CD4-positive, alpha-beta T cell treated with Interleukin-4 for 1 hour (primary cell): Measurements from ENCODE around the gene CDK19.

ENCODE experiments used
- DNase-seq, 2 donors: peaks; one replicate each; pipeline ENCODE4 v3.0.0-alpha.2; 2020 to 2022

The CDK19 gene

GRCh38 chr6:110693994-110694393, 121.3 kb downstream of the CDK19 start:
- no peak for DNase-seq

GRCh38 chr6:110693296-110693695, 122.0 kb downstream of the CDK19 start:
- DNase-seq: no peak

GRCh38 chr6:110690916-110691315, 124.4 kb downstream of the CDK19 start:
- no peak for DNase-seq

- DNase-seq: no peak
Observed at GRCh38 chr6:110690106-110690654, 125.1 kb downstream of the CDK19 start.

GRCh38 chr6:110689275-110689935, 125.9 kb downstream of the CDK19 start:
- peak in 1 of 2 donors; percentile 16 for DNase-seq

- no peak for DNase-seq
Observed at GRCh38 chr6:110688661-110689268, 126.5 kb downstream of the CDK19 start.

- peak in 1 of 2 donors; percentile 32 for DNase-seq
Observed at GRCh38 chr6:110687326-110687725, 127.9 kb downstream of the CDK19 start.

- no peak for DNase-seq
Observed at GRCh38 chr6:110683241-110683640, 132.0 kb downstream of the CDK19 start.

GRCh38 chr6:110682460-110682853, 132.8 kb downstream of the CDK19 start:
- peak; percentile 76 to 86 for DNase-seq

GRCh38 chr6:110681543-110682459, 133.5 kb downstream of the CDK19 start:
- no peak for DNase-seq

- no peak for DNase-seq
Observed at GRCh38 chr6:110676396-110676795, 138.9 kb downstream of the CDK19 start.

- no peak for DNase-seq
Observed at GRCh38 chr6:110674096-110674495, 141.2 kb downstream of the CDK19 start.

GRCh38 chr6:110672122-110672521, 143.1 kb downstream of the CDK19 start:
- no peak for DNase-seq

- no peak for DNase-seq
Observed at GRCh38 chr6:110671447-110671846, 143.8 kb downstream of the CDK19 start.

- no peak for DNase-seq
Observed at GRCh38 chr6:110665600-110665999, 149.7 kb downstream of the CDK19 start.

- no peak for DNase-seq
Observed at GRCh38 chr6:110664933-110665332, 150.3 kb downstream of the CDK19 start.

GRCh38 chr6:110662490-110663211, 152.6 kb downstream of the CDK19 start:
- no peak for DNase-seq

- no peak for DNase-seq
Observed at GRCh38 chr6:110661414-110661813, 153.9 kb downstream of the CDK19 start.

GRCh38 chr6:110660066-110660655, 155.1 kb downstream of the CDK19 start:
- no peak for DNase-seq

GRCh38 chr6:110658631-110659211, 156.5 kb downstream of the CDK19 start:
- no peak for DNase-seq

- DNase-seq: no peak
Observed at GRCh38 chr6:110656492-110656891, 158.8 kb downstream of the CDK19 start.

GRCh38 chr6:110655821-110656220, 159.4 kb downstream of the CDK19 start:
- DNase-seq: no peak
